Thyroid gland (tissue), 4 donors: Measurements from ENCODE around the gene DDRGK1.

Source experiments
- CTCF ChIP-seq, 6 experiments: fragments of 200-600 bp in 3 of 6; fragments of 450-650 bp in 3 of 6; sonication (generic) in 3 of 6; IDR thresholded peaks; one replicate each; pipeline ENCODE4 v1.5.1; 2016 to 2019; ENCODE audit warnings: antibody characterized with exemption in 6 of 6, mild to moderate bottlenecking in 2 of 6, inconsistent platforms in 1 of 6, moderate library complexity in 1 of 6
- POLR2A ChIP-seq, 2 donors: fragments of 450-650 bp; IDR thresholded peaks; one replicate each; pipeline ENCODE4 v1.6.1; 2017; ENCODE audit warnings: antibody characterized with exemption in 2 of 2, mild to moderate bottlenecking in 2 of 2, moderate library complexity in 1 of 2

GRCh38 chr20:3164763-3165410 lies 39.6 kb downstream of the DDRGK1 start:
- no peak for TF ChIP-seq CTCF (IDR thresholded peaks at IDR 0.05)
- no peak for TF ChIP-seq POLR2A (IDR thresholded peaks at IDR 0.05)
